NCI-H1105 treated with DMSO at 0.1 percent for 48 hours (cell line): Measurements from ENCODE around the gene ZNF845.
"Not testable (repeated sequence)": the region's sequence is repeated elsewhere in the genome, so short reads cannot be mapped to it uniquely, and the experiment has no call there.

ENCODE experiments used
- DNase-seq: peaks from one replicate; lab custom pipeline; 2025; lab: John Stamatoyannopoulos, UW

The ZNF845 gene

GRCh38 chr19:53381376-53381775 lies 47.8 kb downstream of the ZNF845 start:
- no peak for DNase-seq

- no peak for DNase-seq
Measured at GRCh38 chr19:53388168-53388567, 54.6 kb downstream of the ZNF845 start.

GRCh38 chr19:53388904-53389303 lies 55.4 kb downstream of the ZNF845 start:
- DNase-seq = no peak

GRCh38 chr19:53389571-53389970 lies 56.0 kb downstream of the ZNF845 start:
- DNase-seq = no peak

GRCh38 chr19:53389978-53390377 lies 56.4 kb downstream of the ZNF845 start:
- no peak for DNase-seq

- no peak for DNase-seq
Measured at GRCh38 chr19:53394522-53394973, 61.0 kb downstream of the ZNF845 start.

- DNase-seq = peak; percentile 83
Measured at GRCh38 chr19:53394974-53395839, 61.7 kb downstream of the ZNF845 start, which contains the start of gene ZNF765. Gene ZNF765 (plus strand): TSS chr19:53395149. CDS start chr19:53398016, 2,867 bp downstream.

- DNase-seq = not testable (repeated sequence)
Measured at GRCh38 chr19:53395840-53396524, 62.4 kb downstream of the ZNF845 start.

GRCh38 chr19:53396525-53396868 lies 62.9 kb downstream of the ZNF845 start:
- DNase-seq = no peak

GRCh38 chr19:53397918-53398317 lies 64.4 kb downstream of the ZNF845 start:
- DNase-seq = not testable (repeated sequence)
